GM12874 (cell line): ENCODE results near the gene MYO9A.

ENCODE experiments used
- TF ChIP-seq, protein P1 (sequence below): IDR thresholded peaks from 2 replicates; pipeline ENCODE4 v1.5.1; 2011; ENCODE audit warnings: low read depth, mild to moderate bottlenecking, control low read depth, low read length, moderate library complexity; ENCODE audit not compliant: insufficient read depth

Gene MYO9A

DNA sequence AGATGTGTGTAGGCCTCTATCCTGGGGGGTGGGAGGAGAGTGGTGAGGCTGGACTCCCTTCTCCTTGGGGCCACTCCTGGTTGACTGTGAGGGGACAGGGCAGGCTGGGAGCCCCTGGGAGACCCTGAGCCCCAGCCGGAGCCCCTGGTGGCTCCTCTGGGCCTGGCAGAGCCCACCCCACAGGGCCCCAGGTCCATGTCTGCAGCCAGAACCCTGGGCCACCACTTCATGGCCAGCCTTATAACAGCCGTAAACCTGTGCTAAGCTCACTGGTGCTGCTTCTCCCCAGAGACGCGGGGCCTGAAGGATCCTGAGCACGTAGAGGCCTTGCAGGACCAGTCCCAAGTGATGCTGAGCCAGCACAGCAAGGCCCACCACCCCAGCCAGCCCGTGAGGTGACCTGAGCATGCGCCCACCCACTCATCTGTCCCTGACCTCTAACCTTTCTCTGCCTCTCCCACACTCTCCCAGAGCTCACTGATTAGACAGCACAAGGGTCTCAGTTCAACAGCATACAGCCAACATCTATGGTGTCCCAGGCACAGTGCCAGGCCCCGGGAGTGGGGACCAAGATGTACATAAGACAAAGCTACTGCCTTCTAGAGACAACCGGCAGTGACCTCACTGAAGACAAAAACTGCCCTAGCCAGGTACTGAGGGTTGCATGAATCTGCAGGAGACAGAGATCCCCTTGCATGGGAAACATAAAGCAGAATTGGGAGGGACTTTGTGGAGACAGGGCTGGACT, 304.1 kb downstream of the MYO9A start:
- TF ChIP-seq, protein P1, sequence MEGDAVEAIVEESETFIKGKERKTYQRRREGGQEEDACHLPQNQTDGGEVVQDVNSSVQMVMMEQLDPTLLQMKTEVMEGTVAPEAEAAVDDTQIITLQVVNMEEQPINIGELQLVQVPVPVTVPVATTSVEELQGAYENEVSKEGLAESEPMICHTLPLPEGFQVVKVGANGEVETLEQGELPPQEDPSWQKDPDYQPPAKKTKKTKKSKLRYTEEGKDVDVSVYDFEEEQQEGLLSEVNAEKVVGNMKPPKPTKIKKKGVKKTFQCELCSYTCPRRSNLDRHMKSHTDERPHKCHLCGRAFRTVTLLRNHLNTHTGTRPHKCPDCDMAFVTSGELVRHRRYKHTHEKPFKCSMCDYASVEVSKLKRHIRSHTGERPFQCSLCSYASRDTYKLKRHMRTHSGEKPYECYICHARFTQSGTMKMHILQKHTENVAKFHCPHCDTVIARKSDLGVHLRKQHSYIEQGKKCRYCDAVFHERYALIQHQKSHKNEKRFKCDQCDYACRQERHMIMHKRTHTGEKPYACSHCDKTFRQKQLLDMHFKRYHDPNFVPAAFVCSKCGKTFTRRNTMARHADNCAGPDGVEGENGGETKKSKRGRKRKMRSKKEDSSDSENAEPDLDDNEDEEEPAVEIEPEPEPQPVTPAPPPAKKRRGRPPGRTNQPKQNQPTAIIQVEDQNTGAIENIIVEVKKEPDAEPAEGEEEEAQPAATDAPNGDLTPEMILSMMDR, result no peak

DNA sequence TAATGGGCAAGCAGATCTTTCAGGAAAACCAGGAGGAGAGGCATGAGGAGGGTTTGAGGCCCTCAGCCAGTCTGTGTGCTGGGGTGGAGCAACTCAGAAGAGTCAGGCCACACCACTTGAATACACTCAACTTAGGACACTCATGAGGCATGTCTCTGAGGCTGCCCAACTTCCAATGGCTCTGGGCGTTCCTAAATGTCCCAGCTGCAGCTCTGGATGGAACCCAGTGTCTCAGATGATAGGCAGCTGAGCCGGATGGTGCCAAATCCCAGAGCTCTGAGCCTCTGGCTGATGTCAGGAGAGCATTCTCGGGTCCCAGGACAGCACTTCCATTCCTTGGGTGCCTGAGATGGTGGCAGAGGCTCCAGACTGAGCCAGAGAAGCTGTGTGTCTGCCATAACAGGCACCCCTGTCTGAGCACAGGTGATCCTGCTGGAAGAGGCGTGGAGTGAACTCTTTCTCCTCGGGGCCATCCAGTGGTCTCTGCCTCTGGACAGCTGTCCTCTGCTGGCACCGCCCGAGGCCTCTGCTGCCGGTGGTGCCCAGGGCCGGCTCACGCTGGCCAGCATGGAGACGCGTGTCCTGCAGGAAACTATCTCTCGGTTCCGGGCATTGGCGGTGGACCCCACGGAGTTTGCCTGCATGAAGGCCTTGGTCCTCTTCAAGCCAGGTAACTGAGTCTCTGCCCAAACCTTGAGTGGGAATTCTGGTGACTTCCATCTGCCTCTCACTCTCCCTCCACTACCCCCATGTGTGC, 304.8 kb downstream of the MYO9A start:
- TF ChIP-seq, protein P1, result no peak

DNA sequence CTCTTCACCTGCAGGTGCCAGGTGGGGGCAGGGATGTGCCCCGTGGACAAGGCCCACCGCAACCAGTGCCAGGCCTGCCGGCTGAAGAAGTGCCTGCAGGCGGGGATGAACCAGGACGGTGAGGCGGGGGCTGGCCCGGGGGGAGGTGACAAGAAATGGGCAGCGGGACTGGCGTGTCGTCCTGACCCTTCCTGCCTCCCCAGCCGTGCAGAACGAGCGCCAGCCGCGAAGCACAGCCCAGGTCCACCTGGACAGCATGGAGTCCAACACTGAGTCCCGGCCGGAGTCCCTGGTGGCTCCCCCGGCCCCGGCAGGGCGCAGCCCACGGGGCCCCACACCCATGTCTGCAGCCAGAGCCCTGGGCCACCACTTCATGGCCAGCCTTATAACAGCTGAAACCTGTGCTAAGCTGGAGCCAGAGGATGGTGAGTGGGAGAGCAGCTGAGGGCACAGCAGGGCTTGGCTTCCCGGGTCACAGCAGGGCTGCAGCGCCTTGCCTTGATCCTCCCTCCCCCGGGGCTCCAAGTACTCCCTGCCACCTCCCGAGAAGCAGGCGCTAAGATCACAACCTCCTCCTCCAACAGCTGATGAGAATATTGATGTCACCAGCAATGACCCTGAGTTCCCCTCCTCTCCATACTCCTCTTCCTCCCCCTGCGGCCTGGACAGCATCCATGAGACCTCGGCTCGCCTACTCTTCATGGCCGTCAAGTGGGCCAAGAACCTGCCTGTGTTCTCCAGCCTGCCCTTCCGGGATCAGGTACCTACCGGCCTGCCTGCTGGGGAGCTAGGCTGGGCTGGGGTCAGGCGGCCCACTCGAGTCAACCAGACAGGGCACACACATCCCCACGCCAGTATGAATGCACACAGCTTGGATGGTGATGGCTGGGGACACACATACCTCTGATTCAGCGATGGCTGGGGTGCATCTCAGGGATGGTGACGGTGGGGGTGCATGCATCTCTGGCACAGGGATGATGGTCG, 305.9 kb downstream of the MYO9A start:
- TF ChIP-seq, protein P1, result no peak

DNA sequence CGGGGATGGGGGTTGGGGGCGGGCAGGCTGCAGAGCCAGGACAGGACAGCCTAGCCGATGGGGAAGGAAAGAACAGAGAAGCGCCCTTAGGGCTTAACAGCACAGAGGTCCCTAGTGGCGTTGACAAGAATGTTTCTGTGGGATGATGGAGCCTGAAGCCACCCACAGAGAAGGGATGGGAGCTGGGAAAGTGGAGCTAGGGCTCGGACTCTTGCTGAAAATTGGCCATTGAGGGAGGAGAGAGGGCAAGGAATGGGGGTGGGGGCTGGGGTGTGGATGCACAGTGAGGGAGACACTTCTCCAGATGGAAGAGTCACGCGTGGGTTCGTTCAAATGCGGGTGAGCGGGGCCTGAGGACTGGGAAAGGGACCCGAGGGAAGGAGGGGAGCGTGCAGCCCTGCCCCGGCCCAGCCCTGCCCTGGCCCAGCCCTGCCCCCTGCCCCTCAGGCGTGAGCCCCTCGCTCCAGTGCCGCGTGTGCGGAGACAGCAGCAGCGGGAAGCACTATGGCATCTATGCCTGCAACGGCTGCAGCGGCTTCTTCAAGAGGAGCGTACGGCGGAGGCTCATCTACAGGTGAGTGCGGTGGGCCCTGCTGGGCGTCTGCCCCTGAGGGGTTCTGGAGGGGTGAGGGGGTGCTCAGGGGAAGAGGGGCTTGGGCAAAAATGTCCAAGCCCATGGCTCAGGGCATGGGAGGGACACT, 306.8 kb downstream of the MYO9A start:
- TF ChIP-seq, protein P1, result no peak

DNA sequence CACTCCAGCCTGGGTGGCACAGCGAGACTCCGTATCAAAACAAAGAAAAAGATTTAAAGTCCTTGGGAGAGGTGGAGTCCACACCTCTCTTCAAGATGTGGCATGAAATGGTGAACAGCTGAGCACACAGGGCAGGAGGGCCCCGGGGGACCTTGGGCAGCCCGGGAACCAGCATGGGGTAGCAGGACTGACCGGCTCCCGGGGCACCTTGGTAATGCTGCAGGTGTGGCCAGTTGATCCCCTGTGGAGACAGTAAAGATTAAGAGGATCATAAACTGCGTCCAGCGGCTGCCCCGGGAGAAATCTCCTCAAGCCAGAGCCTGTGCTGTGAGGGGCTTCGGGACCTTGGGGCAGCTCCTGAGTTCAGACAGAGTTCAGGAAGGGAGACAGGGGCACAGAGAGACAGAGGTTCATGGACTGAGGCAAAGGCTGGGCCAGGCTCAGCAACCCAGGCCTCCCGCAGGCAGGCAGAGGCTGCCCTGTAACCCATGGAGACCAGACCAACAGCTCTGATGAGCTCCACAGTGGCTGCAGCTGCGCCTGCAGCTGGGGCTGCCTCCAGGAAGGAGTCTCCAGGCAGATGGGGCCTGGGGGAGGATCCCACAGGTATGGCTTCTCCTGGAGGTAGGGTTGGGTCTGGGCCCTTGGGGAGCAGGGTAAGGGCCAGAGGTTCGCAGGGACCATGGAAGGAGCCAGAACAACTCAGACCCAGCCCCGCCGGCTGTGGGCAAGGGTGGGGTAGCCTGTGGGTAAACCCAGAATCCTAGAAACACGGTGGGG, 307.5 kb downstream of the MYO9A start, which contains the start of gene NR2E3:
Gene NR2E3, plus strand, starts transcription at position 299 of the 780 bp plus-strand sequence. Its CDS starts 190 bp downstream, at position 489.
- TF ChIP-seq, protein P1, result no peak

DNA sequence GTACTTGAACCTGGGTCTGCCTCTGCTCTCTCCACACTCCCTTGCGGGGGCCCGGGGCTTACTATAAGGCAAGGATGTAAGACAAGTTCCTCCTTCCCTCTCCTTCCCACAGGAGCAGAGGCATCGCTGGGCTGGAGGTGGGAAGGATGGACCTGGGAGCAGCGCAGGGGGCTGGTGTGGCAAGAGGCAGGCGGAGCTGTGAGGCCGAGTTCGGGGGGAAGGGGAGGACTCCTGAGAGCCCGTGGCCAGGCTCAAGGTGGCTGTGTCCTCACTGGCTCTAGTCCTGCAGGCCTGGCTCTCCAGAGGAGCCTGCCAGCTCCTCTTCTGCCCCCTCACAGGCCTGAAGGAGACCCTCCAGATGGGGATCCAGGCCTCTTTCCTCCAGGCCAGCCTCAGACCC, 308.6 kb downstream of the MYO9A start:
- TF ChIP-seq, protein P1, result no peak
